M059J (cell line): ENCODE results near the gene REEP3. TPM values are rescaled to one million over a fixed set of nuclear protein-coding genes. Genes with fewer than 3 reads are reported as not detected.

Experiments
- DNase-seq: peaks from one replicate; pipeline ENCODE4 v3.0.0-alpha.2; 2012; ENCODE audit warnings: low read depth
- total RNA-seq: library from RNA; depleted of rRNA; stranded (reverse); fragments of >200 nt; shearing (Covaris generic); gene quantifications from 2 replicates; pipeline ENCODE4 v1.2.3, GENCODE V29; 2014

REEP3 gene
- total RNA-seq, 1 experiment from 2014 or later: 67.8 TPM

GRCh38 chr10:63506554-63506953 lies 14.6 kb upstream of the REEP3 start:
- DNase-seq: no peak

GRCh38 chr10:63515002-63515763 lies 6.0 kb upstream of the REEP3 start:
- peak; percentile 97 for DNase-seq

- no peak for DNase-seq
These were observed 5.0 kb upstream of the REEP3 start for GRCh38 chr10:63516207-63516606.

GRCh38 chr10:63518690-63519288 lies 2.4 kb upstream of the REEP3 start:
- DNase-seq: no peak

GRCh38 chr10:63521416-63522276 lies 445 bp downstream of the REEP3 start:
- peak; percentile 65 for DNase-seq

DNA sequence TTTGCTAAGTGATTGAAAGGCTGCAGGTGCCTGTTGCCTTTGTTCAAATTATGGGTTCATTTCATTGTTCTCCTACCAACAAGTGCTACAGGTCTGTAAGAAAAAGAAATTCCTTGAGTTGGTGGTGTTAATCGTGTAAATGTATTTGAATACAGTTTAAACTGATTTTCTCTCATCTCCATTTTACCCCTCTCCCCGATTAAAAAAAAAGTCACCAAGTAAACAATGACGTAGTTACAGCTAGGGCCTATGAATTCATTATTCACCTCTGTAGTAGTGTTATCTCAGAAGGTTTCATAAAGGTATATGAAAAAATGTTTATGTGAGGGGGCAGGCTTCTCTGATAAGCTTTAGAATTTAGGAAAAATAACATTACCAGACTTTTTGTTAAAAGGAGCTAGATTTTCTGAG lies 1.1 kb downstream of the REEP3 start:
- DNase-seq: peak; percentile 54

DNA sequence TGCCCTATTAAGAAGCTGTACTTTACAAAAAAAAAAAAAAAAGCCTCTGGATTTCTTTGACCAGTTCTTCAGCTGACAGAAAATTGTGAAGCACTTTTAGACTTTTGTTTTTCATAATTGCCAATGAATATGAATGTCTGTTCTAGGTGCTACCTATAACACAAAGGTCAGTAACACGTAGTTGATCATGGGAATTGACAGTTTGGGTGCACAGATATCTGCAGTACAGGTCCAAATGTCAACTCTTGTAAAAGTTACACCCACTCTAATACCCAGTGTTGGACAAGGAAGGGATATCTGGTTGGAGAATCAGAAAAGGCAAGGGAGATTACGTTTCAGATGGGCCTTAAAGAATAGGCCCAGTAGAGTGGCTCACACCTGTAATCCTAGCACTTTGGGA lies 1.8 kb downstream of the REEP3 start:
- DNase-seq: no peak

DNA sequence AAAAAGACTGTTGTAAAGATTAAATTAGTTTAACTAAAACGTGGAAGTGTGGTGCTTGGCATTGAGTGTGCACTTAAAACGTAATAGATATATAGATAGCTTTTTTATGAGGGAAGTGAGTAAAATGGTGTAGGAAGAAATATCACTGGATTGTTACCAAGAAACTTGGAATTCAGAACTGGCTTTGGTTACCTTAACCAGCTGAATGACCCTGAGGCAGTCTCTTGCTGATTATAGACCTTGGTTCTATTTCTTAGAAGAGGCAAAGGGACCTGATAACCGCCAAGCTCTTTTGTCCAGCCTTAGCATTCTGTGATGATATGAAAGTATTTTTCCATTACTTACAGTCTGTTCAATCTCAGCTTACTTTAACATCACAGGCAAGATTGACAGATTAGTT lies 3.8 kb downstream of the REEP3 start:
- peak; percentile 47 for DNase-seq

- DNase-seq: no peak
These were observed 6.2 kb downstream of the REEP3 start for GRCh38 chr10:63527401-63527800.

- no peak for DNase-seq
These were observed 7.0 kb downstream of the REEP3 start for GRCh38 chr10:63528084-63528744.

GRCh38 chr10:63530409-63530808 lies 9.2 kb downstream of the REEP3 start:
- no peak for DNase-seq

DNA sequence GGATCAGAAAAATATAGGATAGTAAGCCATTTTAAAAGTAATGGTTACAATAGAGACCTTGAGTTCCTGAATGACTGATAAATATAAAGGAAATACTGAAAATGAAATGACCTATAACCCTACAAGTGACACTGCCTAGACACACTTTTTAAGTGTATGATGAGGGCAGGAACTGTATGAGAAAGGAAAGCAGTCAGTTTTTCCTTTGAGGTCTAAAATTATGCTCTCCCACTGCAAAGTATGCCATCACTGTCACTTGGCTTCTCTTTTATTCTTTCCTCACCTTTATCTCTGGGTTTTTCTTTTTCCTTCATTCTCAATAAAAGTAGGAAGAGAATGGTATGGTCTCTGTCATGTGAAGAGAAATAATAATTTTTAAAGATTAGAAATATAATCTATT lies 13.5 kb downstream of the REEP3 start:
- no peak for DNase-seq

DNA sequence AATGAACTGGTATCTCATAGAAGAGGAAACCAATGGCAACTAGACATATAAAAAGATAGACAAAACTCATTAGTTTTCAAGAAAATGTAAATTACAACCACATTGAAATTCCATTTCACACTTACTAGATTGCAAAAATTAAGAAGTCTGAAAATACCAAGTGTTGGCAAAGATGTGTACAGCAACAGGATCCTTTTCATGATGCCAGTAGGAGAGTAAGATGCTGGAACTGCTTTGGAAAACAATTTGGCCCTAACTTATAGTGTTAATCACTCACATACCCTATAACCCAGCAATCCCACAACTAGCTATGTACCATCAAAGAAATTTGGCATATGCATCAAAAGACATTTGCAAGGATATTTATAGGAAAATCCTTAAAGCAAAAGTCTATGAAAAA lies 15.5 kb downstream of the REEP3 start:
- DNase-seq: no peak

GRCh38 chr10:63537536-63537935 lies 16.3 kb downstream of the REEP3 start:
- DNase-seq: no peak

DNA sequence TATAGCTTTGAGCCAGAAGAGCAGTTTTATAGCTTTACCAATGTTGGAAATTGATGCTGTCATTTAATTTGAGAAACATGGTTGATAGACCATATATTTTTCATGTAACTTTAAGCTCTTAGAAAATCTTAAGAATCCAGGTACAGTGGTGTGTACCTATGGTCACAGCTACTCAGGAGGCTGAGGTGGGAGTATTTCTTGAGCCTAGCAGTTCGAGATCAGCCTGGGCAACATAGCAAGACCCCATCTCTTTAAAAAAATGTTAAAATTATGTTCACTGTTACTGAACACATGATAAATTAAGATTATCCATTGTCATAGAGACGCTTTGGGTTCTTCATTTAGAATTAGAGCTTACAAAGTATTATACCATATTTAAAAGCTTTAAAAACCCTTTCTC lies 18.2 kb downstream of the REEP3 start:
- no peak for DNase-seq

DNA sequence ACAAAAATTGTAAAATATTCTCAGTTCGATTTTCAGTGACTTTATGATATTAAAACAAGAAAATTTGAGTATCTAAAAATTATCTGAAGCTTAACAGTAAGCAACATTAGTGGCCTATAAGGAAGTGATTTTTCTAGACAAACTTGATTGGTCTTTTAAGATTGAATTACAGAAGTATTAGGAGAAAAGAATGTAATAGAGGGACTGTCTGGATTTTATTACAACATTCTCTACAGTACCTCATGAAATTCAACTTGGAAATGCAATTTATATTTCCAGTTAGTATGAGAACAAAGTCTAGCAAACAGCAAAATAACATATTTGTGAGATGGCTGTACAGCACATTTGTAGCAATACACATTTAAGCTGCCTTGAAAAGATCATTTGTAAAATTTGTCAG lies 18.8 kb downstream of the REEP3 start:
- DNase-seq: no peak

- peak; percentile 83 for DNase-seq
These were observed 21.8 kb downstream of the REEP3 start for GRCh38 chr10:63542835-63543575.

DNA sequence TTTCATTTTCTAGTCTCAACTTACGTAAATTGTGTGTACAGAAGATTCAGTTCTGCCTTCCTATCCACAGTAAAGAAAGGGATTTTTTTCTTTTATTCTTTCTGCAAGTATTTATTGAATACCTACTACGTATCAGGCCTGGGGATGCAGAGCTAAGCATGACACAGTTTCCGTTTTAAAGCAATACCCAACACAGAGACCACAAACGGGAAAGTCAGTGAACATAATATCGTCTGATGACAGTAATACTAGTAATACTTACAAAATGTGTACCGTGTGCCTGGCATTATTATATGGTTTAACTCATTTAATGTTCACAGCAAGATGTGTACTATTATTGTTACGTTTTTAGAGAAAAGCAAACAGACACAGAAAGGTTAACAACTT lies 22.4 kb downstream of the REEP3 start:
- no peak for DNase-seq

GRCh38 chr10:63544418-63544817 lies 23.2 kb downstream of the REEP3 start:
- DNase-seq: no peak

GRCh38 chr10:63547628-63548360 lies 26.6 kb downstream of the REEP3 start:
- peak; percentile 40 for DNase-seq

GRCh38 chr10:63548860-63549259 lies 27.7 kb downstream of the REEP3 start:
- DNase-seq: no peak
